ENCODE measurements around the gene AOC3.
"Not testable (repeated sequence)": the region's sequence is repeated elsewhere in the genome, so short reads cannot be mapped to it uniquely, and the experiment has no call there.

Gene AOC3

DNA sequence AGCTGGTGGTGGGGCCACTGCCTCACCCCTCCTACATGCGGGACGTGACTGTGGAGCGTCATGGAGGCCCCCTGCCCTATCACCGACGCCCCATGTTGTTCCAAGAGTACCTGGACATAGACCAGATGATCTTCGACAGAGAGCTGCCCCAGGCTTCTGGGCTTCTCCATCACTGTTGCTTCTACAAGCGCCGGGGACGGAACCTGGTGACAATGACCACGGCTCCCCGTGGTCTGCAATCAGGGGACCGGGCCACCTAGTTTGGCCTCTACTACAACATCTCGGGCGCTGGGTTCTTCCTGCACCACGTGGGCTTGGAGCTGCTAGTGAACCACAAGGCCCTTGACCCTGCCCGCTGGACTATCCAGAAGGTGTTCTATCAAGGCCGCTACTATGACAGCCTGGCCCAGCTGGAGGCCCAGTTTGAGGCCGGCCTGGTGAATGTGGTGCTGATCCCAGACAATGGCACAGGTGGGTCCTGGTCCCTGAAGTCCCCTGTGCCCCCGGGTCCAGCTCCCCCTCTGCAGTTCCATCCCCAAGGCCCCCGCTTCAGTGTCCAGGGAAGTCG, 16.8 kb downstream of the AOC3 start:
- DNase-seq, result not testable (repeated sequence)

DNA sequence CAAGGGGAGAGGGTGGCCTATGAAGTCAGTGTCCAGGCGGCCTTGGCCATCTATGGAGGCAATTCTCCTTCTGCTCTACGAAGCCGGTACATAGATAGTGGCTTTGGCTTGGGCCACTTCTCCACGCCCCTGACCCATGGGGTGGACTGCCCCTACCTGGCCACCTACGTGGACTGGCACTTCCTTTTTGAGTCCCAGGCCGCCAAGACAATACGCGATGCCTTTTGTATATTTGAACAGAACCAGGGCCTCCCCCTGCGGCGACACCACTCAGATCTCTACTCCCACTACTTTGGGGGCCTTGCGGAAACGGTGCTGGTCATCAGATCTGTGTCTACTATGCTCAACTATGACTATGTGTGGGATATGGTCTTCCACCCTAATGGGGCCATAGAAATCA, 17.3 kb downstream of the AOC3 start:
- DNase-seq, result no peak

DNA sequence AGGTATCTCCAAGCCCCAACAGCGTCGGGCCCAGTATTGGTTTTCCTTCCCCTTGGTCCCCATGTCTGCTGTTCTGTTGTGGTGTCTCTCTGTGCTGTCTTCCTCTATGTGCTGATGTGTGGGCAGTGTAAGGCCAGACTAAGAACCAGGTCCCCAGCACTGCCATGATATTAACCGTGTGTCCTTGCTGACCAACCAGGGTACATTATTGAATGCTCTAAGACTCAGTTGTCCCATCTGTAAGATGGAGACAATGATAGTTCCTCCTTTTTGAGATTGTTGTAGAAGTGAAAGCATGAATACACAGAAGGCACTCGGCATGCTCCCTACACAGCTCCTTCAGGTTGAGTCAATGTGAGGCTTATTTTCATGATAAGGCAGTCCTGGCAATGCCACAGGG, 20.6 kb downstream of the AOC3 start:
- DNase-seq, result no peak

DNA sequence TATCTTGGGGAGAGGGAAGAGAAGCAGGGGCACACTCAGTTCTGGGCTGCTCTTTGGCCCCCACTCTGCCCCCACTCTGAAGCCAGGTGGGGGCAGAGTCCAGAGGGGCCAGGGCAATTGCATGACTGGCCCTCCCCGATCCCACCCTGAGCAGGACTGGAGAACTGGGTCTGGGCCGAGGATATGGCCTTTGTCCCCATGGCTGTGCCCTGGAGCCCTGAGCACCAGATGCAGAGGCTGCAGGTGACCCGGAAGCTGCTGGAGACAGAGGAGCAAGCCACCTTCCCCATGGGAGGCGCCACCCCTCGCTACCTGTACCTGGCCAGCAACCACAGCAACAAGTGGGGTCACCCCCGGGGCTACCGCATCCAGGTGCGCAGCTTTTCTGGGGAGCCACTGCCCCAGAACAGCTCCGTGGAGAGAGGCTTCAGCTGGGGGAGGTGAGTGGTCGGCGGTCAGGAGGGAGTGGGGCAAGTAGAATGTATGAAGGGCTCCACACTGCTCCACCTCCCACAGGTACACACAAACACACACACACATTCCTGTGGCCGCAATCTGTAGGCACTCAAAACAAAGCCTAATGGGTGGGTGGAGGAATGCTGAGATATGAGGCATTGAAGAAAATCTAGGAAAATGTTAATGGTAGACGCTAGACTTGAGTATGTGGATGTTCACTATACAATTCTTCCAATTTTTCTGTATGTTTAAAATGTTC, 21.4 kb downstream of the AOC3 start:
- DNase-seq, result no peak

DNA sequence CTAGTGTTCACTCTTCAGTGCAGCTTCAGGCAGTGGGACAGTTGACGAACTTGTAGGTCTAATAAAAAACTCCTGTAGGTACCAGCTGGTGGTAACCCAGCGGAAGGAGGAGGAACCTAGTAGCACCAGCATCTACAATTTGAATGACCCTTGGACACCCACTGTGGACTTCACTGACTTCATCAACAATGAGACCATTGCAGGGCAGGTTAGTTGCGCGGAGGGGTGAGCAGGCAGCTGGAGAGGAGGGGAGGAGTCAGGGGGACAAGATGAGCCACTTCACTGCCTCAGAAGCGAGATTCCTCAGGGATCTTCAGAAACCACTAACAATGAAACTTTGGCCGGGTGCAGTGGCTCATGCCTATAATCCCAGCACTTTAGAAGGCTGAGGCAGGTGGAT, 22.3 kb downstream of the AOC3 start:
- DNase-seq, result no peak

DNA sequence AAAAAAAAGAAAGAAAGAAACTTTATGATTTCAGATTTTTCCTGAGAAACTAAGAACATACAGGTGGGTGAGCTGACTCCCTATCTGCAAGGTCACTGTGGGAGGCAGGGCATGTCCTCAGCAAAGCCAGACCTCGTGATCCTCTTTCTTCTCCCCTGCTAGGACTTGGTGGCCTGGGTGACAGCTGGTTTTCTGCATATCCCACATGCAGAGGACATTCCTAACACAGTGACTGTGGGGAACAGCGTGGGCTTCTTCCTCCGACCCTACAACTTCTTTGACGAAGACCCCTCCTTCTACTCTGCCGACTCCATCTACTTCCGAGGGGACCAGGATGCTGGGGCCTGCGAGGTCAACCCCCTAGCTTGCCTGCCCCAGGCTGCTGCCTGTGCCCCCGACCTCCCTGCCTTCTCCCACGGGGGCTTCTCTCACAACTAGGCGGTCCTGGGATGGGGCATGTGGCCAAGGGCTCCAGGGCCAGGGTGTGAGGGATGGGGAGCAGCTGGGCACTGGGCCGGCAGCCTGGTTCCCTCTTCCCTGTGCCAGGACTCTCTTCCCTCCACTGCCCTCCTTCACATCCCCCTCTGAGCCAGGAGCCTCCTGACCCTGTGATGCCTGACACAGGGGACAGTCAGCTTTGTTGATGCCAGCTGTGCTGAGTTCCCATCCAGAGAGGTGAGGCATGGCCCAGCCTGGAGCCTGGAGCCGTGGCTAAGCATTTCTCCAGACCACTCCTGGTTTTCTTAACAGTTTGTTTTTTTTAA, 23.1 kb downstream of the AOC3 start:
- DNase-seq, result not testable (repeated sequence)

DNA sequence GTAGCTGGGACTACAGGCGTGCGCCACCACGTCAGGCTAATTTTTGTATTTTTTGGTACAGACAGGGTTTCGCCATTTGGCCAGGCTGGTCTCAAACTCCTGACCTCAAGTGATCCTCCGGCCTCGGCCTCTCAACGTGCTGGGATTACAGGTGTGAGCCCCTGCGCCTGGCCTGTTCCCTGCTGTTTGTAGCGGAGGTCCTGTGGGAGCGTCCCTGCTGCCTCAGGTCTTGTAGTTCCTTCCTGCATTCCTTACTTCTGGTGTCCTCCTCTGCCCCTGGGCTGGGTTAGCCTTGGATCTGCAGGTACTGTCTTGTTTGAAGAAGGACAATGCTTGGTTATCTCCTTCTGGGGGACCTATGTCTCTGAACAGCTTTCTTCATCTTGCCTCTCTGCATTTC, 26.0 kb downstream of the AOC3 start:
- DNase-seq, result no peak

DNA sequence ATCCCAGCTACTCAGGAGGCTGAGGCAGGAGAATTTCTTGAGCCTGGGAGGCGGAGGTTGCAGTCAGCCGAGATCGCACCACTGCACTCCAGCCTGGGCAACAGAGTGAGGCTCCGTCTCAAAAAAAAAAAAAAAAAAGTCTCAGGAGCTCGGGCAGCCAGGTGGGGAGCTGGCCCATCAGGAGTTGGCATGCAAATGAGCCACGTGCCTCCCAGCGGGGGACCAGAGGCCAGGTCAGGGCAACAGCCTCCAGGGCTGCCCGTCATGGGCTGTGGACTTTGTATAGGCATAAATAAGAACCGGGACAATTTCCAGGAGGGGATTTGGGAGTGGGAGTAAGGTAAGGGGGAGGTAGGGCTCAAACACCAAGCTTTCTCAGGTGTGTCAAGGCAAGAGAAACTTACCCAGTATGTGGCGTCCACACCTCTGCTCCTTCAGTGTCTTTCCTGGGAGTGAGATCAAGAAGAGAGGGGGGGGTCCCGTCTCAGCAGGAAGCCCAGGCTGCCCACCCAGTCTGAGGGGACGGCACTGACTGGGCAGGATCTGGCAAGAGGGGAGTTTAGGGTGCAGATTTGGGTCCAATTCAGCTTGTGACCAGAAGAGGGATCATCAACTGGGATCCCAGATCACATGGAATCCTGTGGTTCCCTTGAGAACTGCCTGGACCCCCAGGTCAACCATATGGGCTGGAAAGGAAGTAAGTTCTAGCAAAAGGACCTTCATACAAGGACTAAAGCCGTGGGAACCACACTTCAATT, 27.3 kb downstream of the AOC3 start:
- no peak for DNase-seq

DNA sequence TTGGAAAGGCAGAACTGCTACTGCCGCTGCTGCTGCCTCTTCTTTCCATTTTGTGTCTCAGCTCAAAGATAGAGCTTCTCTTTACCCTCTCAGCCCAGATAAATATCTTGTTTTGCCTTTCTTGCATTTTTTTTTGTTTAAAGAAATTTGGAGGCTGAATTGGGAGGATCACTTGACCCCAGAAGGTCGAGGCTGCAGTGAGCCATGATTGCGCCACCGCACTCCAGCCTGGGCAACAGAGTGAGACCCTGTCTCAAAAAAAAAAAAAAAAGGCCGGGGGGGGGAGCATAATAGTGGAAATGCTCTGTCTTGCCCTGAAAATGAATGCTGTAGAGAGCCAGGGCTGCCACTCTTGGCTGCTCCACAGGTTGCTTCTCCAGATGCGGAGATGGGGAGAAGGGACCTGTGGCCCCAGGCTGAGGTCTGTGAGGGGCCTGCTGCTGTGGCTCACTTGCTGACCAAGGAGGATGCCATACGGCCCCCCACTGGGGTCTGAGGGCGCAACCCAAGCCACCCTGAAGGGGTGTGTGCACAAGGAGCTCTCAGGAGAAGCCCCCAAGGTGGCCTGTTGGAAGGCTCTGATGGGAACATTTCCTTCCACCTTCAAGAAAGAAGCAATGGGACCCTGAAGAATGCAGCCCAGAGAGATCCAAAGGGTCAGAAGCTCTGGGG, 28.1 kb downstream of the AOC3 start:
- no peak for DNase-seq

DNA sequence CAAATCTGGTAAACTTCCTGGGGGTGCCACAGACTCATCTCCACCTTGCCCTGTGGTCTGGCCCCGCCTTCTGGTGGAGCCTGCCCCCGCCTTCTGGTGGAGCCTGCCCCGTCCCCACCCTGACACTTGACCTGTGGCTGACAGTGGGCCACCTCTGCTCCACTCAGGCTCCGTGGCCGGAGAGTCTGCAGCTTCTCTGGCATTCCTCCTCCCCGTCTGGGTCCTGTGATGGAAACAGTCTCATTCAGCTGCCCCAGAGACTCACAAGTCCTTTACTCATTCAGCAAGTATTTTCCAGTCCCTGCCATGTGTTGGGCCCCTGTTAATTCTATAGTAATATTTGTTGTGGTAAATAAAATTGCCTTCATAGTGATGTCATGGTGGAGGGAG, 28.6 kb downstream of the AOC3 start:
- DNase-seq, result no peak

DNA sequence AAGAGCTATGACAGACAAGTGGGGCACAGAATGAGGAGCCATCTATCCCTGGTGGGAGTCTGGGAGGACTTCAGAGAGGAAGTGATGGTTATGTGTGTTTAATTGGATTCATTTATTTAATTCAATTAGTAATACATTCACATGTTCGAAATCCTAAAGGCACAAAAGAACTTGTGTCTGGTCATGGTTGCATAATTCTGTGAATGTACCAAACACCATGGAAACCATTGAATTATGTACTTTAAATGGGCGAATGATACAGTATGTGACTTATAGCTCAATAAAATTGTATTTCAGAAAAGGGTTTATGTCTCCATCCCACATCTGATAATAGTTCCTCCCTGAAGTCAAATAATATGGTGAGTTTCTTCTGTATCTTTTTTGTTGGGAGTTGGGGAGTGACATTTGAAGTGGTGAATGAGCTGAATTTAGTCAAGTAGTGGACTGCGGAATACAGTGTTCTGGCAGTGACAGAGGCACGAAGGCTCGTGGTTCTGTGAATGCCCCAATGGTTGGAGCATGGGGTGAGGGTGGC, 29.8 kb downstream of the AOC3 start:
- DNase-seq, result no peak

DNA sequence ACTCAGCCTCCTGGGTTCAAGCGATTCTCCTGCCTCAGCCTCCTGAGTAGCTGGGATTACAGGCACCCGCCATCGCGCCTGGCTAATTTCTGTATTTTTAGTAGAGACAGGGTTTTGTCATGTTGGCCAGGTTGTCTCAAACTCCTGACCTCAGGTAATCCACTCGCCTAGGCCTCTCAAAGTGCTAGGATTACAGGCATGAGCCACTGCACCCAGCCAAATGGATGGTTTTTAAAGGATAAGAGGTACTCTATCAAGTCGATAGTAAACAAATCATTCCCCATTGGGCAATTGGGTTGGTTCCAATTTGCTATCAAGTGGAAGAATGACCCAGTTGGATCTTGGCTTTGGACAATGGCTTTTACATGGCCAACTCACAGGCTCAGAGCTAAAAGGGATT, 30.7 kb downstream of the AOC3 start:
- not testable (repeated sequence) for DNase-seq

DNA sequence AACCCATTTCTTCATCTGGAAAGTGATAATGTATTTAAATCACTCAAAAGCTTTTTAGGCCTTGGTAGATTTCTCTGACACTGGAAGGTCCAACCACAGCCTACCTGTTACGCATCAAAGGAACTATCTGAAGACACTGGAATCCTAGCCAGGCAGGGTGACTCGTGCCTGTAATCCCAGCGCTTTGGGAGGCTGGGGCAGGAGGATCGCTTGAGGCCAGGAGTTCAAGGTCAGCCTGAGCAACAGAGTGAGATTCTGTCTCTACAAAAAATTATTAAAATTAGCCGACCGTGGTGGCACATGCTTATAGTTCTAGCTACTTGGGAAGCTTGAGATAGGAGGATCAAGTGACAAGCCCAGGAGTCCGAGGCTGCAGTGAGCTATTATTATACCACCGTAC, 31.2 kb downstream of the AOC3 start:
- no peak for DNase-seq

DNA sequence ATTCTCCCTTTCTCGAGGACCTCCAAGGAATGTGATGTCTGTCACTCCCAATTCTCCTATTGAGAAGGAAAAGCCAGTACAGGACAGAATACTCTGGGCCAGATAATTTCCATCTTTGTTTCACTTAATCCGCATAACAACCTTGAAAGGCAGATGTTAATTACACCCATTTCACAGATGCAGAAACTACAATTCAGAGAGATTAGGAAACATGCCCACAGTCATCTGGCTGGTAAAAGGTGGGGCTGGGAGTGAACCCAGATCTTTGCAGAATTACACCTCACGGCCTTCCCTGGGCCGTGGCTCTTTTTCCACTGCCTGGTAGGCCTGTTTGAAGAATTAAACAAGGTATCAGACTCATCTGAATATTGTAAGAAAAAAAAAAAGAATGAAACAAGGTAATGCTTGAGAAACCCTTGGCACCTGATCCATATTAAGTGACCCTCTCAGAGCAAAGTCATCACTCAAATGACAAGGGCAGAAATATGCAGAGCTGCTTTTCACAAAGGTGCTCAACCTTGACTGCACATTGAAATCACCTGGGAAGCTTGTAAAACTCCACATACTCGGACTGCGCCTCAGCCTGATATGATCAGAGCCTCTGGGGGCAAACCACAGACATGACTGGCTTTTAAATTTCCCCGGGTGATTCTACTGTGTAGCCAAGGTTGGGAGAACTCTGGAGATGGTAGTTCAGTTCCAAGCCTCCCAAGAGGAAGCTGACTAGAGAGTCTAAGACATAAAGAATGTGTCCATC, 33.0 kb downstream of the AOC3 start:
- no peak for DNase-seq

DNA sequence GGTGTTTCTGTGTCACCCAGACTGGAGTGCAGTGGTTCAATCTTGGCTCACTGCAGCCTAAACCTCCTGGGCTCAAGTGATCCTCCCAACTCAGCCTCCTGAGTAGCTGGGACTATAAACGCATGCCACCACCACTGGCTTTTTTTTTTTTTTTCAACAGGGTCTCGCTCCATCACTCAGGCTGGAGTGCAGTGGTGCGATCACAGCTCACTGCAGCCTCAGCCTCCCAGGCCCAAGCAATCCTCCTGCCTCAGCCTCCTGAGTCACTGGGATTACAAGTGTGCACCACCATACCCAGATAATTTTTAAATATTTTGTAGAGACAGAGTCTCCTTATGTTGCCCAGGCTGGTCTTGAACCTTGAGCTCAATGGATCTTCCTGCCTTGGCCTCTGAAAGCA, 34.8 kb downstream of the AOC3 start:
- DNase-seq, result not testable (repeated sequence)

DNA sequence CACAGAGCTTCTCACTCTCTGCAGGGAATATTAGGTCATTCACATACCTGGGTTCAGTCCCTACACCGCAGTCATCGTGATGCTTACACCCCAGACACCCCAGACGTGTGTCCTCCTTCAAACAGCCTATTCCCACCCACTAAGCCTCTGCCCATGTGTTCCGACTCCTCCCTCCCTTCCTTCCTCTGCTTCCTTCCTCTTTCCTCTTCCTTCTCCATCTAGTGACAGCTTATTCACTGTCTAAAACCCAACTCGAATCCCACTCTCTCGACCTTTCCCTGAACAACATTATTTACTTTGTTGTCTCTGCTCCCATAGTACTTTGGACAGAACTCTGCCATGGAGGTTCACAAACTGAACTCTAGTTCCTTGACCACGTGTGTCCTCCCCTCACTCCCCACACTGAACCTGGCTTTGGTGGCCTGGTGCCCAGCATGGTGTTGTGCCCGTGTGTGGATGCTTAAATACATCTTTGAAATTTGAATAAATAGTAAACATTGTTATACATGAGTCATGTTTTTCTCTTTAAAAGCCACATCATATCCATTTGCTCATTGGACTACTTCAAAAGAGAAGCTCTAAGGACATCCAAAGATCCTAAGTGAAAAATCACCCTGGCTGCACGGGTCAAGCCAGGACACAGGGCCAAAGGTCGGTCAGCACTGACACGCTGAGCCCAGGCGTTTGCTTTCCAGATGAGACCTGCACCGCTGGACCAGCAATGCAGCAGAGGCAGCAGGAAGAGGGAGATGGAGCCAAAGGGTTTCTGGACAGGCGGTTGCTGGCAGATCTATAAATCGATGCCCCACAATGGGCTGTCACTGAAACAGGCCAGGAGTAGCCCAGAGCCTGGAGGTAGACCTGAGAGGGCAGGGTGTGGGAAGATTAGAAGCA, 35.5 kb downstream of the AOC3 start:
- DNase-seq, result no peak

DNA sequence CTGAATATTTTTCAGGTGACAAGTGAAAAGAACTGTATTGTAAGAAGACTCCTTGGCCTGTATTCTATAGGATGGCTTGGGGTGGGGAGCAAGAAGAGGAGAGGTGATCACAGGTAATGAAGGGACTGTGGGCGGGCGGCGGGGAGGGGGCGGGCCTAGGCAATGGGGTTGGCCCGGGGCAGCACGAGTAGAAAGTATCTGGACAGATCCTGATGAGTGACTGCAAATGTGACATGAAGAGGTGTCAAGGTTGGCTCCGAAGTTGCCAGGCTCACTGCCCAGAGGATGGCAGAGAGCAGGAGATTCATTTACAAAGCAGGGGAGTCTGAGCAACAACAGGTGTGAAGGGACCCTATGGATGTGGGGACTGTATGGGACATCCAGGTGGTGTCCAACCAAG, 38.8 kb downstream of the AOC3 start:
- no peak for DNase-seq

DNA sequence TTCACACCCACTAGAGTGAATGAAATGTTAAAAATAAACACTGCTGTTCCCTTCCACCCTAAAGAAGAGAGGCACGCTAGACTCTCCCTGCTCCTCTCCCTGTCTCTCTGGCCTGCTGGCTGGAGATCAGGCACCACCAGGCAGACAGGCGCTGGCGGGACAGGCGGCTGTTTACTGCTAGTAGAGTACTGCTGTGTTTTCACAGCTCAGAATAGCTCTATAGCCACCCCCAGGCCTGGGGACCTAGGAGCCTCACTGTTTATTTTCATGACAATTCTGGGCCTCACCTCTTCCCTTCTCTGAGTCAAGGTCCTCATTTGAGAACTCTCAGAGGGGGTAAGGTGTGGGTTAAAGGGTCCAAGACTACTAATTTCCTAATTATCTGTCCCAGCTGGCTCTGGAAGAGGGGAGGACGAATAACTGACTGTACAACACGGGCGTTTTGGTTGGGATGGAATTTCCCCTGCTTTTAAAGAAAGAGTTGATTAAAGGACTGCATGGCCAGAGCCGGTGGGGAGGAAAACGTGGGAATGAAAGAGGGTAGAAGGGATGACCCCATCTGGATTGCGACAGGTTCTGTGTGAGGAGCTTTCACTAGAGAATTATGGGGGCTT, 40.6 kb downstream of the AOC3 start:
- DNase-seq, result peak in 3 of 14 donors; percentile 1 to 17 (median 1)

DNA sequence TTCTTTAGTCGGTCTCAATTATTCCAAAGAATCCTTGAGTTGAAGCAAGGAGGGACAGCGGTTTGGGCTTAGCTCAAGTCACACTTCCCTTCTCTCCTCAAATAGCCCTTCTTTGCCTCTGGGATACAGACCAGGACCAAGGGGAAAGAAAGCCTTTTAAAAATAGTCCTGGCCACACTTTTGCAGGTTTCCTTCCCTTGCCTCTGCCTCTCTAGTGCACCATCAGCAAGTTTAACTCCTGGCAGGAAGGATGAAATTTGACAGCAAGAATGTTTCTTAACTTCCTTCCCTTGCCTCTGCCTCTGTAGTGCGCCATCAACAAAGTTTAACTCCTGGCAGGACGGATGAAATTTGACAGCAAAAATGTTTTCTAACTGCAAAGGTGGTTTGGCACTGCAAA, 42.4 kb downstream of the AOC3 start:
- no peak for DNase-seq
